ENCODE results near the gene ATP4A.

DNA sequence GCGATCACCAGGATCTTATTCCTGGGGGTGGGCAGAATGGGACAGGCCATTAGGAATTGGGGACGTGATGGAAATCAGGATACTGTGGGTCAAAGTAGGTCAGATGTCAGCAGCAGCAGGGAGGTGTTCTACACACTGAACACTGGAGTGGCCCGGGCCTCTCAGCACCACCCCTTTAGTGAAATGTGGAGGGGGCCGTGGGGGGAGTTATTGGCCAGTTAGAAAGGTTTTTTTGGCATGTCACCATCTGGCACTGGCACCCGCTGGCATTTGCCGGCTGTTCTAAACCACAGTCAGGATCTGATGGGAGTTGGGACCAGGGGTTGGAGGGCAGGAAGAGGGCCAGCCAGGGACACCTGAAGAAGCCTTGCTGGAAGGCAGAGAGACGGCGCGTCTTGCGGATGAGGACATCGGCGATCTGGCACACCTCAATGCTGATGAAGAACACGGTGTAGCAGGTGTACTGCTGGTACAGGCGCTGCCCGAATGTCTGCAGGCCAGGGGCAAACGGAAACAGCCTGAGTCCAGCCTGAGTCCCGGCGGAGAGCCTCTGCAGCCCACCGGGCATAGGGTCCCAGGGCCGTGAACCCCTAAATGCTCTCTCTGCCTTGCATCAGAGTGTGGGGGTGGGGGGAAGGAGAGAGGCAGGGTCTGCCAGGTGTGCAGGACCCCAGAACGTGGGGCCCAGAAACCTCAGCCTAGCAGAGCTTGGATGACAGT lies 12.2 kb downstream of the ATP4A start:
- TF ChIP-seq, protein P1, sequence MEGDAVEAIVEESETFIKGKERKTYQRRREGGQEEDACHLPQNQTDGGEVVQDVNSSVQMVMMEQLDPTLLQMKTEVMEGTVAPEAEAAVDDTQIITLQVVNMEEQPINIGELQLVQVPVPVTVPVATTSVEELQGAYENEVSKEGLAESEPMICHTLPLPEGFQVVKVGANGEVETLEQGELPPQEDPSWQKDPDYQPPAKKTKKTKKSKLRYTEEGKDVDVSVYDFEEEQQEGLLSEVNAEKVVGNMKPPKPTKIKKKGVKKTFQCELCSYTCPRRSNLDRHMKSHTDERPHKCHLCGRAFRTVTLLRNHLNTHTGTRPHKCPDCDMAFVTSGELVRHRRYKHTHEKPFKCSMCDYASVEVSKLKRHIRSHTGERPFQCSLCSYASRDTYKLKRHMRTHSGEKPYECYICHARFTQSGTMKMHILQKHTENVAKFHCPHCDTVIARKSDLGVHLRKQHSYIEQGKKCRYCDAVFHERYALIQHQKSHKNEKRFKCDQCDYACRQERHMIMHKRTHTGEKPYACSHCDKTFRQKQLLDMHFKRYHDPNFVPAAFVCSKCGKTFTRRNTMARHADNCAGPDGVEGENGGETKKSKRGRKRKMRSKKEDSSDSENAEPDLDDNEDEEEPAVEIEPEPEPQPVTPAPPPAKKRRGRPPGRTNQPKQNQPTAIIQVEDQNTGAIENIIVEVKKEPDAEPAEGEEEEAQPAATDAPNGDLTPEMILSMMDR (IDR thresholded peaks at IDR 0.05; ENCODE audit: low read depth, low read length): no peak
- TF ChIP-seq, protein P2, sequence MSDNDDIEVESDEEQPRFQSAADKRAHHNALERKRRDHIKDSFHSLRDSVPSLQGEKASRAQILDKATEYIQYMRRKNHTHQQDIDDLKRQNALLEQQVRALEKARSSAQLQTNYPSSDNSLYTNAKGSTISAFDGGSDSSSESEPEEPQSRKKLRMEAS (IDR thresholded peaks at IDR 0.05; ENCODE audit: low read depth, low read length): no peak
